GM23248 (cell line): ENCODE results near the gene DOP1B.

Source experiments
- EZH2 ChIP-seq: fragments of 200-600 bp; sonication (generic); IDR thresholded peaks from 2 replicates; pipeline ENCODE4 v1.6.1; 2018; ENCODE audit warnings: antibody characterized with exemption, mild to moderate bottlenecking; ENCODE audit not compliant: insufficient read depth, poor library complexity, severe bottlenecking
- EZH2phosphoT487 ChIP-seq: fragments of 200-600 bp; sonication (generic); IDR thresholded peaks from 2 replicates; pipeline ENCODE4 v1.6.1; 2018; ENCODE audit warnings: antibody characterized with exemption, moderate library complexity, mild to moderate bottlenecking, low read depth; ENCODE audit not compliant: insufficient read depth

DNA sequence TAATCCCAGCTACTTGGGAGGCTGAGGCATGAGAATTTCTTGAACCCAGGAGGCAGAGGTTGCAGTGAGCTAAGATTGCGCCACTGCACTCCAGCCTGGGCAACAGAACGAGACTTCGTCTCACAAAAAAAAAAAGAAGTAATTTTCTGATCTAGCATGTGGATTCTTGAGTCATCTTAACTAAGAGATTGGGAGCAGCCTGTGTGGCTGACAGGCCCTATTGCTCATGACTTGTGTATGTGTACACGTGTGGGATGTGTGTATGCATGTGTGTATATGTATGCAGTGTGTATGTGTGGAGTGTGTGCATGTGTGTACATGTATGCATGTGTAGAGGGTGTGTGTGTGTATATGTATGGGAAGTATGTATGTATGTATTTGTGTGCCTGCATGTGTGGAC lies 29.5 kb downstream of the DOP1B start:
- no peak for TF ChIP-seq EZH2
- no peak for TF ChIP-seq EZH2phosphoT487
